D341Med (cell line): Measurements from ENCODE around the gene COMTD1.
"Not testable (repeated sequence)": the region's sequence is repeated elsewhere in the genome, so short reads cannot be mapped to it uniquely, and the experiment has no call there.

Source experiments
- DNase-seq: peaks from one replicate; pipeline ENCODE4 v3.0.0; 2012; ENCODE audit warnings: low spot score

Gene COMTD1

GRCh38 chr10:75195035-75195763, 40.6 kb downstream of the COMTD1 start:
- DNase-seq: no peak

- not testable (repeated sequence) for DNase-seq
Observed at GRCh38 chr10:75194625-75195024, 41.1 kb downstream of the COMTD1 start.

DNA sequence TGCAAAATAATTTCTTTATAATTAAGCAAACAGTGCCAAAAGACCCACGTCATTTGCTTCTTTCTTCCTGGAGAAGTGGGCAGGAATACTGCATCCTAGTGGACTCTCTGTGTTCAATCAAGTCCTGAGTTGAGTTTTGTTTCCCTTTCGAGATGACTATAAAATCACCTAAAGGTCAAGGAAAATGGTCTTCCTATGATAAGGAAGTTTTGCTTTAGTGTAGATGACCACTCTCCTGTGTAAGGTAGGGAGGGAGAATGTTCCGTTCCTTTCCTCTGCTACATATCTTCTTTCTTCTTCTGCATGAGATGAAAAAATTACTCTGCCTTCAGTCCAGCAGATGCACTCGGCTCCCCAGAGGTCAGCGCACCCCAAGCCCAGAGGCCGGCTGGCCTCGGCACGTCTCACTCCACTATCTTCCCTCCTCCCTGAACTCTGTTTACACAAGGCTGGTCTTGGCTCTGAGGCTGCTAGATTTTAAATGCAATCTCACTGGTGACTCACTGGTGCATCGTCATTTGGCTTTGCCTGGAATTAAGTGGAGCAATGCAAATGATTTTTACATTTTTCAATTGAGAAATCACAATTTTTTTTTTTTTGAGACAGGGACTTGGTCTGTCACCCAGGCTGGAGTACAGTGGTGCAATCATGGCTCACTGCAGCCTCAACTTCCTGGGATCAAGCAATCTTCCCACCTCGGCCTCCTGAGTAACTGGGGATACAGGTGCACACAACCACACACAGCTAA, 43.8 kb downstream of the COMTD1 start:
- no peak for DNase-seq

DNA sequence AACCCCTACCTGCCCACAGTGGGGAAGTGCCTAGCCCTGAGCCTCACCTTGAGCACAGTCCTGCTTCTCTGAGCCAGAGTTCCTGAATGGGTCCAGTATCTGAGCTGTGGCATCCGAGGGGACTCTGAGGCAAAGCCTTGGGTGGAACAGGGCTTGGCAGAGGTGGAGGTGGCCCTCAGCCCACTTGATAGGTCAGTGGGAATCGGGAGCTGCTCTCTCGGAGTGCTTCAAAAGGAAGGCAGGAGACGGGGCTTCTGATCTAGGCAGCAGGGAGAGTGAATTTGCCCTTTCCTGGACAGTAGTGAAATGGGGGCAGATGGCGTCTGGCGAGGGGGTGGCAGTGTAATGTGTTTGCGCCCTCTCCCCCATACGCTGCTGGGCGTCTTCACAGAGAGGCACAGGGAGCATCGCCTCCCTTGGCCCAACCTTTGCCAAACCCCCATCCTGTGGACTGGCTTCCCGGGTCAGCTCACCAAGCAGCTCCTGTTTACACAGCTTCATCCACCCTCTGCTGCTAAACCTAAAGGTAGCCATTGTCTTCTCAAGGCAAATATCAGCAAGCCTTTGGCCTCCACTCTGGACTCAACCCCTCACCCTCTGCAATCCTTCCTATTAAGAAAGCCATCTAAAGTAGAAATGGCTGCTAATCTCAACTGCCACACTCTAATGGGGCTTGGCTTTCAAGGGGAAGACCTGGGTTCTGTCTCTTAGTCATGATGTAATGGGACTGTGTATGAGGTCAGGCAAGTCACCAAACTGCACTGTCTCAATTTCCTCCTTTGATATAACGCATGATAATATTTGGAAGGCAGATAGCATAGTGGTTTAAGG, 46.3 kb downstream of the COMTD1 start:
- no peak for DNase-seq

GRCh38 chr10:75188522-75188921, 47.2 kb downstream of the COMTD1 start:
- DNase-seq: not testable (repeated sequence)

DNA sequence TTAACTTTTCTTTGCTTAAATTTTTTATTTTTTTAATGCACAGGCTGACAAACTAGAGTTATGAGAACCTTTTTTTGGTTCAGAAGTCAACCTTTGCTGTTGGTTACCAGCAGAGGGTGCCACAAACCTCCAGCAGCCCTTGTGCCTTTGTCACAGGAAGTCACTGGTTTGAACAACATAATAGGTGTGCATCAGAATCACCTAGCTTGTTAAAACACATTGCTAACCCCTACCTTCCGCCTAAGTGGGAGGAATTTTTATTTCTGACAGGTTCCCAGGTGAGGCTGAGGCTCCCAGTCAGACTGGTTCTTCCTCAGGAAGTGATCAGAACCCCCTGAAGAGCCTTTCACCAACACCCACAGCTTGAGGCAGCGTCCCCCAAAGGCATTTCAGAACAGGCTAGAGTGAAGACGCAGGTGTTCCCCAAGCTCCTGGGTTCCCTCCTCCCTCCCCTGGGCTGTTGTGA, 47.8 kb downstream of the COMTD1 start:
- DNase-seq: peak; percentile 57

DNA sequence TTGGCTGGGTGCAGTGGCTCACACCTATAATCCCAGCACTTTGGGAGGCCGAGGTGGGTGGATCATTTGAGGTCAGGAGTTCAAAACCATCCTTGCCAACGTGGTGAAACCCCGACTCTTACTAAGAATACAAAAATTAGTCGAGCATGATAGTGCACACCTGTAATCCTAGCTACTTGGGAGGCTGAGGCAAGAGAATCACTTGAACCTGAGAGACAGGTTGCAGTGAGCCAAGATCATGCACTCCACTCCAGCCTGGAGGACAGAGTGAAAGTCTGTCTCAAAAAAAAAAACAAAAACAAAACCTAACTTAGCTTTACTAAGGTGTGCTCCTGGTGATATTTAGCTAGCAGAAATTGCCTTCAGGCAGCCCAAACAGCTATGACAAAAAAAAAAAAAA, 49.4 kb downstream of the COMTD1 start:
- no peak for DNase-seq
